Ovary (tissue), 9 donors: ENCODE results near the gene TTLL12. TPM values are rescaled to one million over a fixed set of nuclear protein-coding genes. Genes with fewer than 3 reads are reported as not detected.
"Not testable (repeated sequence)": the region's sequence is repeated elsewhere in the genome, so short reads cannot be mapped to it uniquely, and the experiment has no call there.

ENCODE experiments used
- DNase-seq, 5 donors: peaks; one replicate each; pipeline ENCODE4 v3.0.0-alpha.2; 2019 to 2020
- H3K27ac ChIP-seq, 2 donors: fragments of 200-600 bp; one replicate each; pipeline versions ENCODE4 v1.5.1 to v1.8.0; 2019 to 2022
- H3K27me3 ChIP-seq: fragments of 200-600 bp; one replicate; pipeline ENCODE4 v1.8.0; 2022
- H3K36me3 ChIP-seq: fragments of 200-600 bp; sonication (generic); one replicate; pipeline ENCODE4 v1.5.1; 2019
- H3K4me1 ChIP-seq: one replicate; pipeline ENCODE4 v1.8.1; 2013; ENCODE audit warnings: mild to moderate bottlenecking, moderate library complexity; ENCODE audit not compliant: insufficient read depth
- H3K4me3 ChIP-seq: fragments of 200-600 bp; sonication (generic); one replicate; pipeline ENCODE4 v1.5.1; 2017
- H3K9me3 ChIP-seq, 2 donors: fragments of 200-600 bp in 1 of 2; sonication (generic) in 1 of 2; one replicate each; pipeline versions ENCODE4 v1.5.1 to v1.8.1; 2013 to 2019; ENCODE audit warnings: mild to moderate bottlenecking in 1 of 2, moderate library complexity in 1 of 2
- CTCF ChIP-seq, 3 donors: fragments of 450-650 bp in 2 of 3; fragments of 200-600 bp in 1 of 3; IDR thresholded peaks; one replicate each; pipeline versions ENCODE4 v1.5.1 to v1.8.0; 2016 to 2022; ENCODE audit warnings: antibody characterized with exemption in 3 of 3, mild to moderate bottlenecking in 1 of 3
- EP300 ChIP-seq: sonication (generic); formaldehyde crosslinking; IDR thresholded peaks from one replicate; pipeline ENCODE4 v1.6.1; 2017; ENCODE audit warnings: antibody characterized with exemption
- POLR2A ChIP-seq: fragments of 450-650 bp; IDR thresholded peaks from one replicate; pipeline ENCODE4 v1.6.1; 2017; ENCODE audit warnings: antibody characterized with exemption, mild to moderate bottlenecking, moderate library complexity
- WGBS, 3 donors: extraction: QIAGEN DNeasy Blood & Tissue Kit in 1 of 3; methylation state at CpG; one replicate each; pipeline versions ENCODE4 v1.1.5 to v1.1.7; 2013 to 2017; 5-methylcytosine and 5-hydroxymethylcytosine counted together
- intact Hi-C, 4 donors: fragments of 100-400 bp; cut with DNase I; formaldehyde crosslinking; loops; one replicate each; pipeline versions ENCODE4 v1.11.0 to v1.15.1; 2022 to 2023
- polyA plus RNA-seq, 2 donors: library from polyadenylated mRNA; stranded (reverse); fragments of 200-250 nt in 1 of 2; fragments of 350-450 nt in 1 of 2; fragmentation: Illumina TruSeq in 1 of 2; extraction: RNeasy Lipid Tissue Mini Kit (QIAGEN cat#74804) in 1 of 2; gene quantifications; one replicate each; pipeline ENCODE4 v1.2.3, GENCODE V29; 2013 to 2014
- total RNA-seq, 7 donors: library from RNA; depleted of rRNA in 2 of 7; stranded (reverse); fragments of >200 nt in 2 of 7; fragmentation: NEBNext Ultra II Directional in 3 of 7; extraction: Animal tissue kit (Norgen Biotek cat#: 25700) in 3 of 7; gene quantifications; one replicate each; pipeline versions ENCODE4 v1.1.0 to v1.2.4, GENCODE V29; 2016 to 2023
- donor health status: DM: no; HTN: no; CAD: no; lungs with moderate emphysema.
- donor health status: DM: no; HTN: no; CAD: no.
- donor health status: Bipolar disorder and iron deficiency.
- donor health status: DM: yes; HTN: yes; CAD: no.
- donor health status: DM: no; HTN: no; CAD: no.
- donor health status: DM: yes; HTN: yes; CAD: no.

TTLL12 gene
- total and polyA plus RNA-seq, 9 donors, result 5.8 to 68.4 (median 41.1) TPM

- Histone ChIP-seq H3K36me3 (no peaks in the 10 kb centered on the region), H3K4me3 (peak overlapping the region; percentile 69), H3K27me3 (no peaks in the 10 kb centered on the region), H3K9me3 (no peaks in the 10 kb centered on the region), H3K27ac (no peak overlapping the region), H3K4me1 (peaks cover 7% of the 10 kb centered on the region)
- no peak for TF ChIP-seq POLR2A
- TF ChIP-seq EP300, result no peak
- TF ChIP-seq CTCF (IDR thresholded peaks at IDR 0.05), result no peak
- DNase-seq, result no peak
- intact Hi-C loops, result no loop called here
- whole genome bisulfite sequencing, 3 donors, result 56 to 66% (median 62%) methylated on average over 15 of the region's 15 CpGs
Observed at GRCh38 chr22:43150731-43151206, 36.2 kb downstream of the TTLL12 start.

DNA sequence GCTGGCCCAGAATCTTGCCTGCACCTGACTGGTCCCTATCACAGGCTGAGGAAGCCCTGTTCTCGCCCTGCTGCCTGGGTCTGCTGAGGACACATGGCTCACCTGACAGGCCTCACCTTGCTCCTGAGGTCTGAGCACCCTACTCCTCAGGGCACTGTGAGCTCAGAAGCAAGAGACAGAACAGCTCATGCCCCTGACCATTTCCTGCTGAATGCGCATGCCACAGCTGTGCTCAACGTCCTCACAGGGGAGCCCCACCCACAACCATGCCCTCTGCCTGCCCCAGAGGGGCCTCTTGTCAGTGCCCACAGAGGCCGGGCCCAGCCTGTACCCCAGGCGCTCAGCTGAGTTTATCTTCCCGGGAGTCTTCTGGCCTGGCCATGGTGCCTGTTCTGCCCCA, 38.4 kb downstream of the TTLL12 start:
- no peaks in the 10 kb centered on the region for H3K9me3 ChIP-seq
- H3K36me3 ChIP-seq, result no peaks in the 10 kb centered on the region
- peaks cover 7% of the 10 kb centered on the region for H3K4me1 ChIP-seq
- no peaks in the 10 kb centered on the region for H3K27me3 ChIP-seq
- DNase-seq, result no peak
- TF ChIP-seq EP300 (no peak), CTCF (IDR thresholded peaks at IDR 0.05) (no peak), POLR2A (no peak)
- no peak overlapping the region for H3K27ac ChIP-seq
- 65 to 72% (median 66%) methylated on average over 6 of the region's 6 CpGs for WGBS, 3 donors
- no peak overlapping the region for H3K4me3 ChIP-seq
- intact Hi-C loops, result no loop called here

DNA sequence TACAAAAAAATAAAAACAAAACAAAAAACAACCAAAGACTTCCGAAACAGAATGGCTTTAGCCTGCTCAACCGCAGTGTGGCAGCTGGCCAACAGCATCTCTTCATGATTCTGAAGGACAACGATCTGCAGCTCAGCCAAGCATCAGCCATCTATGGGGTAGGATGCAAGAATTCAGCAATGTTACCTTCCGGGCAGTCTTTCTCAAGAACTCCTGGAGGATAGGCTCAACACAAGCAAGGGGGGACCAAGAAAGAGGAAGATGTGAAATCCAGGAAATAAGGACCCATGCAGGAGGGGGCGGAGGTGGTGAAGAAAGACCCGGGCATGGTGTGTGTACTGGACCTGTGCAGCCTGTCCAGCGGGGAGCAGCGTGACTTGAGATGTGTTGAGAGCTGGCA, 39.1 kb downstream of the TTLL12 start:
- no peaks in the 10 kb centered on the region for H3K9me3 ChIP-seq
- no peak overlapping the region for H3K27ac ChIP-seq
- DNase-seq, result no peak
- intact Hi-C loops, result no loop called here
- H3K4me1 ChIP-seq, result peaks cover 7% of the 10 kb centered on the region
- no peaks in the 10 kb centered on the region for H3K27me3 ChIP-seq
- no peaks in the 10 kb centered on the region for H3K36me3 ChIP-seq
- H3K4me3 ChIP-seq, result no peak overlapping the region
- 42 to 53% (median 53%) methylated on average over 8 of the region's 8 CpGs for WGBS, 3 donors
- TF ChIP-seq POLR2A (no peak), CTCF (IDR thresholded peaks at IDR 0.05) (no peak), EP300 (no peak)

- intact Hi-C loops, H3K27ac ChIP-seq, H3K4me3 ChIP-seq, DNase-seq, H3K4me1 ChIP-seq, H3K36me3 ChIP-seq, H3K9me3 ChIP-seq, H3K27me3 ChIP-seq: not testable (repeated sequence)
- WGBS, 3 donors, result 86 to 89% (median 88%) methylated on average over 15 of the region's 15 CpGs
Observed at GRCh38 chr22:43146332-43146731, 40.6 kb downstream of the TTLL12 start.

GRCh38 chr22:43145371-43145770, 41.6 kb downstream of the TTLL12 start:
- intact Hi-C loops, H3K36me3 ChIP-seq, DNase-seq, H3K27ac ChIP-seq, H3K4me1 ChIP-seq, H3K27me3 ChIP-seq, H3K9me3 ChIP-seq, H3K4me3 ChIP-seq: not testable (repeated sequence)
- WGBS, 3 donors, result 88 to 92% (median 89%) methylated on average over 8 of the region's 8 CpGs

GRCh38 chr22:43144949-43145348, 42.0 kb downstream of the TTLL12 start:
- H3K4me3 ChIP-seq, result no peak overlapping the region
- DNase-seq, result no peak
- intact Hi-C loops, result no loop called here
- 70 to 78% (median 72%) methylated on average over 3 of the region's 3 CpGs for WGBS, 3 donors
- no peaks in the 10 kb centered on the region for H3K9me3 ChIP-seq
- TF ChIP-seq EP300, result no peak
- TF ChIP-seq POLR2A, result no peak
- TF ChIP-seq CTCF (IDR thresholded peaks at IDR 0.05), result no peak
- H3K27ac ChIP-seq, result no peak overlapping the region
- H3K36me3 ChIP-seq, result no peaks in the 10 kb centered on the region
- H3K4me1 ChIP-seq, result peaks cover 5% of the 10 kb centered on the region
- H3K27me3 ChIP-seq, result no peaks in the 10 kb centered on the region
